SK-N-SH treated with all-trans-retinoic acid at 6 μM for 48 hours (cell line): ENCODE measurements around the gene SHROOM4.

Experiments
- ATAC-seq: fragments of 200-7000 bp; cut with Tn5 transposase; 3 replicates; pipeline ENCODE4 v1.9.1; 2020; ENCODE audit warnings: mild to moderate bottlenecking, moderate library complexity
- ARNTL ChIP-seq: fragments of 450-650 bp; formaldehyde crosslinking; IDR thresholded peaks from 2 replicates; pipeline ENCODE4 v1.5.0; 2020; ENCODE audit warnings: low read depth, mild to moderate bottlenecking, moderate library complexity, borderline replicate concordance
- BACH2 ChIP-seq: fragments of 250-450 bp; sonication (Bioruptor Pico); IDR thresholded peaks from 2 replicates; pipeline ENCODE4 v1.9.0; 2021; ENCODE audit warnings: mild to moderate bottlenecking, borderline replicate concordance
- CREB5 ChIP-seq: fragments of 250-450 bp; sonication (Bioruptor Pico); IDR thresholded peaks from 2 replicates; pipeline ENCODE4 v1.5.1; 2020; ENCODE audit warnings: low read depth, mild to moderate bottlenecking, moderate library complexity
- CSDC2 ChIP-seq: fragments of 250-450 bp; sonication (Bioruptor Pico); IDR thresholded peaks from 2 replicates; pipeline ENCODE4 v1.5.0; 2020; ENCODE audit warnings: mild to moderate bottlenecking, moderate library complexity
- CSRNP3 ChIP-seq: fragments of 250-450 bp; sonication (Bioruptor Pico); IDR thresholded peaks from 2 replicates; pipeline ENCODE4 v1.5.1; 2021; ENCODE audit warnings: mild to moderate bottlenecking, moderate library complexity
- ESRRG ChIP-seq: fragments of 250-450 bp; sonication (Bioruptor Pico); IDR thresholded peaks from 2 replicates; pipeline ENCODE4 v1.6.1; 2021; ENCODE audit warnings: mild to moderate bottlenecking
- GLIS3 ChIP-seq: fragments of 250-450 bp; sonication (Bioruptor Pico); IDR thresholded peaks from 2 replicates; pipeline ENCODE4 v1.5.0; 2020; ENCODE audit warnings: mild to moderate bottlenecking, moderate library complexity
- ISL1 ChIP-seq: fragments of 250-450 bp; sonication (Bioruptor Pico); IDR thresholded peaks from 2 replicates; pipeline ENCODE4 v2.1.2; 2022; ENCODE audit warnings: mild to moderate bottlenecking, moderate library complexity
- PATZ1 ChIP-seq: fragments of 250-450 bp; sonication (Bioruptor Pico); IDR thresholded peaks from 2 replicates; pipeline ENCODE4 v1.8.0; 2020; ENCODE audit warnings: mild to moderate bottlenecking, moderate library complexity, borderline replicate concordance
- PPARA ChIP-seq: fragments of 250-450 bp; sonication (Bioruptor Pico); IDR thresholded peaks from 2 replicates; pipeline ENCODE4 v1.5.0; 2020; ENCODE audit warnings: mild to moderate bottlenecking, borderline replicate concordance
- RARB ChIP-seq: fragments of 250-450 bp; sonication (Bioruptor Pico); IDR thresholded peaks from 2 replicates; pipeline ENCODE4 v1.8.0; 2021; ENCODE audit warnings: mild to moderate bottlenecking, moderate library complexity
- SNAI2 ChIP-seq: fragments of 250-450 bp; sonication (Bioruptor Pico); IDR thresholded peaks from 2 replicates; pipeline ENCODE4 v1.5.0; 2020; ENCODE audit warnings: mild to moderate bottlenecking, moderate library complexity
- TCF4 ChIP-seq: fragments of 250-450 bp; sonication (Bioruptor Pico); IDR thresholded peaks from 2 replicates; pipeline ENCODE4 v1.8.0; 2021; ENCODE audit warnings: mild to moderate bottlenecking, moderate library complexity, borderline replicate concordance
- TOX ChIP-seq: fragments of 250-450 bp; sonication (Bioruptor Pico); IDR thresholded peaks from 2 replicates; pipeline ENCODE4 v1.8.0; 2021; ENCODE audit warnings: mild to moderate bottlenecking, moderate library complexity, borderline replicate concordance
- TSHZ2 ChIP-seq: fragments of 250-450 bp; sonication (Bioruptor Pico); IDR thresholded peaks from 2 replicates; pipeline ENCODE4 v1.5.0; 2020; ENCODE audit warnings: mild to moderate bottlenecking, moderate library complexity
- ZC3H10 ChIP-seq: fragments of 250-450 bp; sonication (Bioruptor Pico); IDR thresholded peaks from 2 replicates; pipeline ENCODE4 v1.5.1; 2021; ENCODE audit warnings: mild to moderate bottlenecking, moderate library complexity
- ZFP3 ChIP-seq: fragments of 250-450 bp; sonication (Bioruptor Pico); IDR thresholded peaks from 2 replicates; pipeline ENCODE4 v1.5.0; 2020; ENCODE audit warnings: mild to moderate bottlenecking, moderate library complexity
- ZFP30 ChIP-seq: fragments of 450-650 bp; formaldehyde crosslinking; IDR thresholded peaks from 2 replicates; pipeline ENCODE4 v1.5.0; 2022; ENCODE audit warnings: mild to moderate bottlenecking, moderate library complexity
- ZNF565 ChIP-seq: fragments of 450-650 bp; formaldehyde crosslinking; conservative IDR thresholded peaks from 2 replicates; pipeline ENCODE4 v1.5.0; 2020; ENCODE audit warnings: low read depth, mild to moderate bottlenecking, moderate library complexity
- ZNF70 ChIP-seq: fragments of 450-650 bp; formaldehyde crosslinking; IDR thresholded peaks from 2 replicates; pipeline ENCODE4 v1.5.0; 2020; ENCODE audit warnings: mild to moderate bottlenecking, moderate library complexity
- ZNF8 ChIP-seq: fragments of 450-650 bp; formaldehyde crosslinking; IDR thresholded peaks from 2 replicates; pipeline ENCODE4 v1.5.0; 2020; ENCODE audit warnings: mild to moderate bottlenecking, moderate library complexity

SHROOM4 gene

GRCh38 chrX:50671661-50672060 lies 142.3 kb downstream of the SHROOM4 start:
- ATAC-seq = no peak
- TF ChIP-seq ARNTL (CRISPR knock-in tag) (no peak), BACH2 (no peak), CREB5 (no peak), ESRRG (CRISPR knock-in tag) (no peak), ZFP30 (CRISPR knock-in tag) (no peak), ZNF565 (CRISPR knock-in tag) (no peak), ISL1 (CRISPR knock-in tag) (no peak), CSDC2 (no peak)

- no peak for ATAC-seq
- TF ChIP-seq ZC3H10 = no peak
Measured at GRCh38 chrX:50668860-50669259, 145.1 kb downstream of the SHROOM4 start.

- ATAC-seq = no peak
- TF ChIP-seq ZFP3 (CRISPR knock-in tag) = no peak
- no peak for TF ChIP-seq CSDC2
- no peak for TF ChIP-seq ZNF8 (CRISPR knock-in tag)
- no peak for TF ChIP-seq ESRRG (CRISPR knock-in tag)
- no peak for TF ChIP-seq RARB (CRISPR knock-in tag)
- no peak for TF ChIP-seq ZNF565 (CRISPR knock-in tag)
- no peak for TF ChIP-seq TCF4
- TF ChIP-seq BACH2 = no peak
- TF ChIP-seq CREB5 = no peak
- no peak for TF ChIP-seq ISL1 (CRISPR knock-in tag)
- no peak for TF ChIP-seq ARNTL (CRISPR knock-in tag)
- no peak for TF ChIP-seq TSHZ2 (CRISPR knock-in tag)
- no peak for TF ChIP-seq GLIS3 (CRISPR knock-in tag)
- no peak for TF ChIP-seq SNAI2 (CRISPR knock-in tag)
- TF ChIP-seq ZC3H10 = no peak
- no peak for TF ChIP-seq CSRNP3
- no peak for TF ChIP-seq TOX (CRISPR knock-in tag)
- TF ChIP-seq ZNF70 (CRISPR knock-in tag) = no peak
Measured at GRCh38 chrX:50648156-50648555, 165.8 kb downstream of the SHROOM4 start.

- TF ChIP-seq BACH2 (no peak), ZNF70 (CRISPR knock-in tag) (no peak), PPARA (no peak), ESRRG (CRISPR knock-in tag) (no peak), PATZ1 (CRISPR knock-in tag) (no peak), ZFP30 (CRISPR knock-in tag) (no peak), ZFP3 (CRISPR knock-in tag) (no peak), ARNTL (CRISPR knock-in tag) (no peak)
- TF ChIP-seq, all 23 proteins: peak for 0
- no peak for ATAC-seq
Measured at GRCh38 chrX:50644496-50644895, 169.5 kb downstream of the SHROOM4 start.
